Activated CD4-positive, alpha-beta T cell treated with anti-CD3 and anti-CD28 coated beads, Interleukin-2, amount 10 ng/mL, durations not matched to agents 24 days and 14 days (primary cell): ENCODE data around the gene SERTM2. TPM values are rescaled to one million over a fixed set of nuclear protein-coding genes. Genes with fewer than 3 reads are reported as not detected.
"Not testable (repeated sequence)": the region's sequence is repeated elsewhere in the genome, so short reads cannot be mapped to it uniquely, and the experiment has no call there.

Source experiments
- DNase-seq: peaks from one replicate; pipeline ENCODE4 v3.0.0; 2022
- H3K27ac Mint-ChIP-seq: one replicate; pipeline ENCODE4 v1.8.0; 2022; ENCODE audit warnings: mild to moderate bottlenecking, mixed read lengths
- H3K27me3 Mint-ChIP-seq: one replicate; pipeline ENCODE4 v1.8.0; 2022; ENCODE audit warnings: mixed read lengths
- H3K36me3 Mint-ChIP-seq: one replicate; pipeline ENCODE4 v1.8.0; 2022; ENCODE audit warnings: low read depth, mild to moderate bottlenecking, mixed read lengths
- H3K4me1 Mint-ChIP-seq: one replicate; pipeline ENCODE4 v1.8.0; 2021; ENCODE audit warnings: mixed read lengths
- H3K4me3 Mint-ChIP-seq: one replicate; pipeline ENCODE4 v1.8.0; 2022; ENCODE audit warnings: mild to moderate bottlenecking, moderate library complexity, mixed read lengths
- H3K9me3 Mint-ChIP-seq: one replicate; pipeline ENCODE4 v1.8.0; 2021; ENCODE audit warnings: mixed read lengths
- intact Hi-C: fragments of 100-400 bp; cut with micrococcal nuclease; formaldehyde crosslinking; loops from one replicate; pipeline ENCODE4 v1.15.1; 2023
- total RNA-seq: library from RNA; stranded (reverse); gene quantifications from 2 replicates; pipeline ENCODE4 v1.2.3, GENCODE V29; 2022

The SERTM2 gene
- total RNA-seq, 1 donor from 2014 or later, result not detected

DNA sequence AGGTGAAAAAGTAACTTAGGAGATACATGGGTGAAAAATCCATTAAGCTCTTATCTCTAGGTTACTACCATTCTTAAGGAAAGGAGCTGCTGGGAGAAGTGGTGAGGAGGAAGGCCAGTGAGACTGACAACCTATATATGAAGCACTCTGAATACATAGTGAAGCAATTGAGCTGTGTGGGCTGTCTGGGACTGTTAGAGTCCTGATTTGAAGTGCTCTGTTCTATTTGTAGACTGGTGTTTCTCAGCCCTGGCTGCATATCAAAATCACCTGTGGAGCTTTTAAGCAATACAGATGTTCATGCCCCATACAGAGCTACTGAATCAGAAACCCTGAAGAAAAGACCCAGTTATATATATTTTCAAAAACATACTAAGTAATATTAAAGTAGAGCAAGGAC is 3.9 kb downstream of the SERTM2 start:
- peaks cover 4% of the 10 kb centered on the region for H3K27me3 Mint-ChIP-seq
- no peaks in the 10 kb centered on the region for H3K4me1 Mint-ChIP-seq
- intact Hi-C loops, result no loop called here
- DNase-seq, result no peak
- no peak overlapping the region for H3K4me3 Mint-ChIP-seq
- no peaks in the 10 kb centered on the region for H3K36me3 Mint-ChIP-seq
- H3K9me3 Mint-ChIP-seq, result no peaks in the 10 kb centered on the region
- H3K27ac Mint-ChIP-seq, result no peak overlapping the region

DNA sequence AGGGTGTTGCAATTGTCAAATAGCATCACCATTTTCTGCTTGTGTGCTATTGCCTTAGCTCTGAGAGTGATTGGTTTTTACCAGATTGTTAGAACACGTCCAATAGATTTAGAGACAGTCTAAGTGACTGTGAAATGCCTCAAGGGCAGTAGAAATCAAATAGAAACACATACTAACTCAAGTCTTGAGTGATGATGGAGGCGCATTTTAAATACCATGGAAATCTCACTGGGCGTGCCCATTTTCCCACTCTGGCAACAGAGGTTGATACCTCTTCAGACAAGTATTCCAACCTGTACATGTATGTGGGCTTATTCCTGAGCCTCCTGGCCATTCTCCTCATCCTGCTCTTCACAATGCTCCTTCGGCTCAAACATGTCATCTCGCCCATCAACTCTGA is 7.2 kb downstream of the SERTM2 start:
- Mint-ChIP-seq H3K4me1 (no peaks in the 10 kb centered on the region), H3K27ac (no peak overlapping the region), H3K9me3 (no peaks in the 10 kb centered on the region), H3K4me3 (no peak overlapping the region), H3K27me3 (no peaks in the 10 kb centered on the region), H3K36me3 (no peaks in the 10 kb centered on the region)
- no peak for DNase-seq
- intact Hi-C loops, result no loop called here

- H3K36me3 Mint-ChIP-seq, result no peaks in the 10 kb centered on the region
- H3K27me3 Mint-ChIP-seq, result no peaks in the 10 kb centered on the region
- H3K4me3 Mint-ChIP-seq, result no peak overlapping the region
- no peak overlapping the region for H3K27ac Mint-ChIP-seq
- intact Hi-C loops, result no loop called here
- DNase-seq, result no peak
- no peaks in the 10 kb centered on the region for H3K4me1 Mint-ChIP-seq
- no peaks in the 10 kb centered on the region for H3K9me3 Mint-ChIP-seq
These were observed 7.8 kb downstream of the SERTM2 start for GRCh38 chrX:111519215-111519614.

DNA sequence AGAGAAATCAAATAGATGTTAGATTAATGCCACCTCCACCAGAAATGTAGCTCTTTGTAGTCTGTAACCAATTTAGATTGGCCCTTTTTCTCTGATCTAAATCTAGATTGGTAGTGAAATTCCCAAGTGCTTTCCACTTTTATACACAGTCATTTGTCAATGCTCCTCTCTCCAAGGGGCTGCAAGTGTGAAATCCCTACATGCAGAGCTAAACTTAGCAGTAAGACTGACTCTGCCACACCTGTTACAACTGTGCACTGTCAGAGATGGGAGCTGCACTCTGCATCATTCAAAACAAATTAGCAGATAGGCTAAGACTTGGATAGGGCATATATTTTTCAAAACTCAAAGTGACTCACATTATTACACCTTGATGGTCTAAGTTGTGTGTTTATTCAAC is 9.1 kb downstream of the SERTM2 start:
- Mint-ChIP-seq H3K27ac (no peak overlapping the region), H3K4me3 (no peak overlapping the region), H3K27me3 (no peaks in the 10 kb centered on the region), H3K4me1 (no peaks in the 10 kb centered on the region), H3K9me3 (no peaks in the 10 kb centered on the region), H3K36me3 (no peaks in the 10 kb centered on the region)
- no peak for DNase-seq
- intact Hi-C loops, result no loop called here

GRCh38 chrX:111521169-111521568 is 9.7 kb downstream of the SERTM2 start:
- no peak for DNase-seq
- no peaks in the 10 kb centered on the region for H3K9me3 Mint-ChIP-seq
- no peaks in the 10 kb centered on the region for H3K27me3 Mint-ChIP-seq
- no peak overlapping the region for H3K27ac Mint-ChIP-seq
- H3K36me3 Mint-ChIP-seq, result no peaks in the 10 kb centered on the region
- no peaks in the 10 kb centered on the region for H3K4me1 Mint-ChIP-seq
- no peak overlapping the region for H3K4me3 Mint-ChIP-seq
- intact Hi-C loops, result no loop called here

GRCh38 chrX:111543212-111543741 is 31.8 kb downstream of the SERTM2 start:
- no peaks in the 10 kb centered on the region for H3K36me3 Mint-ChIP-seq
- no peaks in the 10 kb centered on the region for H3K9me3 Mint-ChIP-seq
- no peak for DNase-seq
- no peak overlapping the region for H3K4me3 Mint-ChIP-seq
- intact Hi-C loops, result no loop called here
- H3K27ac Mint-ChIP-seq, result no peak overlapping the region
- H3K27me3 Mint-ChIP-seq, result no peaks in the 10 kb centered on the region
- H3K4me1 Mint-ChIP-seq, result no peaks in the 10 kb centered on the region

DNA sequence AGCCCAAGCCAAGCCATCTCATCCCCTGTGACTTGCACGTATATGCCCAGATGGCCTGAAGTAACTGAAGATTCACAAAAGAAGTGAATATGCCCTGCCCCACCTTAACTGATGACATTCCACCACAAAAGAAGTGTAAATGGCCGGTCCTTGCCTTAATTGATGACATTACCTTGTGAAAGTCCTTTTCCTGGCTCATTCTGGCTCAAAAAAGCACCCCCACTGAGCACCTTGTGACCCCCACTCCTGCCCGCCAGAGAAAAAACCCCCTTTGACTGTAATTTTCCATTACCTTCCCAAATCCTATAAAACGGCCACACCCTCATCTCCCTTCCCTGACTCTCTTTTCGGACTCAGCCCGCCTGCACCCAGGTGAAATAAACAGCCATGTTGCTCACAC is 37.8 kb downstream of the SERTM2 start:
- H3K4me3 Mint-ChIP-seq, intact Hi-C loops, H3K27me3 Mint-ChIP-seq, H3K9me3 Mint-ChIP-seq, H3K4me1 Mint-ChIP-seq, H3K27ac Mint-ChIP-seq, H3K36me3 Mint-ChIP-seq, DNase-seq: not testable (repeated sequence)

- no peak overlapping the region for H3K4me3 Mint-ChIP-seq
- H3K9me3 Mint-ChIP-seq, result no peaks in the 10 kb centered on the region
- DNase-seq, result no peak
- H3K36me3 Mint-ChIP-seq, result no peaks in the 10 kb centered on the region
- H3K27ac Mint-ChIP-seq, result no peak overlapping the region
- H3K27me3 Mint-ChIP-seq, result no peaks in the 10 kb centered on the region
- no peaks in the 10 kb centered on the region for H3K4me1 Mint-ChIP-seq
- intact Hi-C loops, result no loop called here
These were observed 44.0 kb downstream of the SERTM2 start for GRCh38 chrX:111555406-111555958.

GRCh38 chrX:111560801-111561200 is 49.4 kb downstream of the SERTM2 start:
- H3K27ac Mint-ChIP-seq, result no peak overlapping the region
- DNase-seq, result no peak
- intact Hi-C loops, result no loop called here
- no peak overlapping the region for H3K4me3 Mint-ChIP-seq
- H3K27me3 Mint-ChIP-seq, result no peaks in the 10 kb centered on the region
- no peaks in the 10 kb centered on the region for H3K9me3 Mint-ChIP-seq
- H3K4me1 Mint-ChIP-seq, result no peaks in the 10 kb centered on the region
- no peaks in the 10 kb centered on the region for H3K36me3 Mint-ChIP-seq

DNA sequence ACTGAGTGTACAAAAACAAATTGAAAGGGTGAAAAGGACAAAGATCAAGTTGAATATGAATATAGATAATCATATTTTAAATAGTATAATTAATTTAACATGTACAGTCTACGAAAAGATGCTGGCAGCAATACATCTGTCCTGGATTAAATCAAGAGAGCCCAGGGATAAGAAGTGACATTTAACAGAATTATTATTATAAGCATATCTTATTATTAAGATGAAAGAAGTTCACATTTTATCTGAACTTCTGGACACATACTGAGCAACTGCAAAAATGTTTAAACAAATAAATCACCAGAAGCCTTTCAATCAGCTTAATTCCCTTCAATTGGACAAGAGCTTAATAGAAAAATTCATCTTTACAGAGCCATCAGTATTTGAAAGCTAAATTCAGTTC is 50.4 kb downstream of the SERTM2 start:
- Mint-ChIP-seq H3K4me1 (no peaks in the 10 kb centered on the region), H3K9me3 (no peaks in the 10 kb centered on the region), H3K4me3 (no peak overlapping the region), H3K27ac (no peak overlapping the region), H3K27me3 (no peaks in the 10 kb centered on the region), H3K36me3 (no peaks in the 10 kb centered on the region)
- intact Hi-C loops, result no loop called here
- no peak for DNase-seq

DNA sequence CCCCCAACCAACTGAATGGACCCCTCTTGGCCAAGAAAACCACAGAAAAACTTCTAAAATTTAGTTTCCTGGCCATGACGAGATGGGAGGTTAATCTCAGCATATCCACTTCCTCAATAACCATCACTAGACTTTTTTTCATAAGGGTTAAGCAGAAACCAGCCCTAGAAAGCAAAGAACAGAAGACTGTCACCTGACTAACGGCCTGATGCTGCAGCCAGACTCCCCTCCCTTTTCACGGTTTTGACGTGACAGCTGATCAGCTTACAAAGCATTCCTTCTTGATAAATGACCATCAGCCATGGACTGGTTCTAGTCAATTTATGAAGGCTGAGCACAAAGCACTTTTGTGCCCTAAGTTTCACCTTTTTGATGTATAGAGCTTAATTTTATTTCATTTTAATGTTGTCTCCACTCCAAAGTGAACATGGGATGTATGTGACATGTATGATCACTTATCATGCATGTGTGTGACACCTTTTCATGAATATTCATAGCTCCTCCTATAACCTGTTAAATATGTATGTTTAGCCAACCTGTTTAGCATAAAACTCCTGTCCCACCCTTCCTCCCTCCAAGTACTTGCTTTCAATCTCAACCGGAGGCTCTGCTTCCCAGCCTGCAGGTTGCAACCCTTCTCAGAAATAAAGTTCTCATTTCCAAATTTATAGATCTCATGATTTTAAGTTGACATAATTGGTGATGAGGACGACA is 56.3 kb downstream of the SERTM2 start:
- DNase-seq, result no peak
- intact Hi-C loops, result no loop called here
- Mint-ChIP-seq H3K4me1 (no peaks in the 10 kb centered on the region), H3K4me3 (no peak overlapping the region), H3K27me3 (no peaks in the 10 kb centered on the region), H3K27ac (no peak overlapping the region), H3K9me3 (no peaks in the 10 kb centered on the region), H3K36me3 (no peaks in the 10 kb centered on the region)

DNA sequence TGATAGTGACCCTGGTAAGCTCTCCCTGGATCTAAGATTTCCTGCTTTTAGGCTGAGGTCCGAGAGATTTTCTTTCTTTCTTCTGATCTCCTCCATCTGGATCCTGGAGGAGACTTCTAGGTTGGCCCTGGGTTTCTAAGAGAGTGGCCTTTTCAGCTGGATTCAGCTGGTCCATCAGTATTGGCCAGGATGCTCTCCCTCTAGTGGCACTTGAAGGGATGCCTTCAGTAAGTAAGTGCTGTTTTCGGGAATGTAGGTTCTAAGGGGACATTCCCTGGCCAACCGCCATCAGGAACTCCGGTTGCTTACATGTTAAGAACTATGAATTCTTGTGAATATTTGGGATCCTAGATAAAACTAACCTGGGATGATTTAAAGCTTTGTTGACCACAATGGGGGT is 56.9 kb downstream of the SERTM2 start:
- DNase-seq, result no peak
- H3K36me3 Mint-ChIP-seq, result no peaks in the 10 kb centered on the region
- no peak overlapping the region for H3K4me3 Mint-ChIP-seq
- no peaks in the 10 kb centered on the region for H3K27me3 Mint-ChIP-seq
- intact Hi-C loops, result no loop called here
- no peaks in the 10 kb centered on the region for H3K9me3 Mint-ChIP-seq
- H3K4me1 Mint-ChIP-seq, result no peaks in the 10 kb centered on the region
- no peak overlapping the region for H3K27ac Mint-ChIP-seq

DNA sequence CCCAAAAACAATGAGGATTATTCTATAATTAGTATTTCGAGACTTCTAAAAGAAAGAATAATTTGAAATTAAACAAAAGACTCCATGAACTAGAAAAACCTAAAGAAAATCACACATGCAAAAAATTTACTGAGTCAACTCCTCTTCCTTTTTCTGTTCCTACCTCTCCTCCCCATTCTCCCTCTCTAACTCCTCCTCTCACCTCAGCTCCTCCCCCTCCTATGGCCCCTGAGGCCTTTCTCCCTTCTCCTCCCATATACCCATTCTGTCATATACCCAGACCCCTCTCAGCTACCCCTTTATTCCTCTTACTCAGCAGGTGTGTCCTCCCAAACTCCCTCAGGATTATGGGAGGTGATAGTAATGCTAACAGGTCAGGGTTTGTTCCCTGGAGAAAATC is 57.4 kb downstream of the SERTM2 start:
- no peaks in the 10 kb centered on the region for H3K36me3 Mint-ChIP-seq

More for the DNA sequence above, 57.4 kb downstream of the SERTM2 start:
- no peaks in the 10 kb centered on the region for H3K9me3 Mint-ChIP-seq
- no peak for DNase-seq
- no peaks in the 10 kb centered on the region for H3K27me3 Mint-ChIP-seq
- intact Hi-C loops, result no loop called here
- no peak overlapping the region for H3K27ac Mint-ChIP-seq
- no peak overlapping the region for H3K4me3 Mint-ChIP-seq
- H3K4me1 Mint-ChIP-seq, result no peaks in the 10 kb centered on the region
